HEK293 (cell line): Measurements from ENCODE around the gene ANTKMT.

Experiments used
- CTCF ChIA-PET: fragments of 350-600 bp; formaldehyde crosslinking; extraction: SDS; loops from one replicate; lab custom pipeline; 2021; ENCODE audit warnings: antibody characterized with exemption; lab: Yijun Ruan, JAX
- POLR2A ChIA-PET: fragments of 300-600 bp; formaldehyde crosslinking; extraction: SDS; loops from one replicate; lab custom pipeline; 2020; ENCODE audit warnings: antibody characterized with exemption, inconsistent platforms; lab: Yijun Ruan, JAX
- H3K27ac ChIP-seq: fragments of 200-500 bp; sonication (Bioruptor generic); 2 replicates; pipeline ENCODE4 v1.5.1; 2014; ENCODE audit warnings: low read depth, low read length, control low read depth, inconsistent platforms; ENCODE audit errors: extremely low read depth
- H3K36me3 ChIP-seq, 2 experiments: fragments of 200-500 bp in 1 of 2; sonication (Bioruptor generic) in 1 of 2; 1 replicate in 1 of 2; 2 replicates in 1 of 2; pipeline ENCODE4 v1.5.1; 2014 to 2017; ENCODE audit warnings: inconsistent platforms in 2 of 2, low read length in 2 of 2; ENCODE audit not compliant: control insufficient read depth in 2 of 2, insufficient read depth in 1 of 2
- H3K4me1 ChIP-seq: fragments of 200-500 bp; sonication (Bioruptor generic); 2 replicates; pipeline ENCODE4 v1.5.1; 2014; ENCODE audit warnings: mild to moderate bottlenecking, low read length, inconsistent platforms; ENCODE audit not compliant: control insufficient read depth, insufficient read depth
- H3K4me3 ChIP-seq: 2 replicates; pipeline ENCODE4 v1.5.1; 2011; ENCODE audit warnings: low read depth, mild to moderate bottlenecking, control low read depth, low read length, moderate library complexity
- H3K9me3 ChIP-seq: fragments of 200-500 bp; sonication (Bioruptor generic); 2 replicates; pipeline ENCODE4 v1.5.1; 2014; ENCODE audit warnings: low read depth, low read length, inconsistent platforms; ENCODE audit not compliant: control insufficient read depth, insufficient read depth
- BCL11B ChIP-seq: fragments of 450-650 bp; formaldehyde crosslinking; IDR thresholded peaks from 2 replicates; pipeline ENCODE4 v1.5.1; 2016; ENCODE audit warnings: low read depth, missing biosample characterization, missing genetic modification characterization
- KLF16 ChIP-seq: fragments of 450-650 bp; formaldehyde crosslinking; IDR thresholded peaks from 2 replicates; pipeline ENCODE4 v1.5.1; 2017; ENCODE audit warnings: missing biosample characterization, missing genetic modification characterization
- KLF9 ChIP-seq: fragments of 450-650 bp; formaldehyde crosslinking; IDR thresholded peaks from 2 replicates; pipeline ENCODE4 v1.5.1; 2016; ENCODE audit warnings: missing biosample characterization, missing genetic modification characterization, low read depth
- SP2 ChIP-seq: fragments of 450-650 bp; formaldehyde crosslinking; IDR thresholded peaks from 2 replicates; pipeline ENCODE4 v1.5.1; 2016; ENCODE audit warnings: missing biosample characterization, missing genetic modification characterization
- SP3 ChIP-seq: fragments of 450-650 bp; formaldehyde crosslinking; IDR thresholded peaks from 2 replicates; pipeline ENCODE4 v1.5.1; 2016; ENCODE audit warnings: missing biosample characterization, missing genetic modification characterization
- ZIC2 ChIP-seq: fragments of 450-650 bp; formaldehyde crosslinking; IDR thresholded peaks from 2 replicates; pipeline ENCODE4 v1.5.1; 2016; ENCODE audit warnings: missing biosample characterization, missing genetic modification characterization
- ZNF133 ChIP-seq: fragments of 450-650 bp; formaldehyde crosslinking; IDR thresholded peaks from 2 replicates; pipeline ENCODE4 v1.5.1; 2016; ENCODE audit warnings: missing biosample characterization, missing genetic modification characterization
- ZNF16 ChIP-seq: fragments of 450-650 bp; formaldehyde crosslinking; IDR thresholded peaks from 2 replicates; pipeline ENCODE4 v1.5.1; 2016; ENCODE audit warnings: low read depth, missing biosample characterization, missing genetic modification characterization
- ZNF2 ChIP-seq: fragments of 450-650 bp; formaldehyde crosslinking; IDR thresholded peaks from 2 replicates; pipeline ENCODE4 v1.5.1; 2016; ENCODE audit warnings: missing biosample characterization, missing genetic modification characterization
- ZNF423 ChIP-seq: fragments of 450-650 bp; formaldehyde crosslinking; IDR thresholded peaks from 2 replicates; pipeline ENCODE4 v1.5.1; 2016; ENCODE audit warnings: missing biosample characterization, missing genetic modification characterization
- ZNF654 ChIP-seq: fragments of 450-650 bp; formaldehyde crosslinking; IDR thresholded peaks from 2 replicates; pipeline ENCODE4 v1.5.1; 2016; ENCODE audit warnings: low read depth, missing biosample characterization, missing genetic modification characterization
- ZNF837 ChIP-seq: fragments of 450-650 bp; formaldehyde crosslinking; IDR thresholded peaks from 2 replicates; pipeline ENCODE4 v1.5.1; 2016; ENCODE audit warnings: missing biosample characterization, missing genetic modification characterization
- ZNF843 ChIP-seq: fragments of 450-650 bp; formaldehyde crosslinking; IDR thresholded peaks from 2 replicates; pipeline ENCODE4 v1.5.1; 2016; ENCODE audit warnings: missing biosample characterization, missing genetic modification characterization
- ZSCAN30 ChIP-seq: fragments of 450-650 bp; IDR thresholded peaks from 2 replicates; pipeline ENCODE4 v1.5.1; 2018; ENCODE audit warnings: missing biosample characterization, mild to moderate bottlenecking, missing genetic modification characterization, moderate library complexity
- TF ChIP-seq, protein P1 (sequence below): fragments of 450-650 bp; formaldehyde crosslinking; IDR thresholded peaks from 2 replicates; pipeline ENCODE4 v1.5.1; 2017; ENCODE audit warnings: missing biosample characterization, missing genetic modification characterization
- TF ChIP-seq, protein P2 (sequence below): fragments of 450-650 bp; formaldehyde crosslinking; IDR thresholded peaks from 2 replicates; pipeline ENCODE4 v1.5.1; 2016; ENCODE audit warnings: missing biosample characterization, missing genetic modification characterization
- TF ChIP-seq, protein P3 (sequence below): fragments of 450-650 bp; formaldehyde crosslinking; IDR thresholded peaks from 2 replicates; pipeline ENCODE4 v1.5.1; 2016; ENCODE audit warnings: missing biosample characterization, missing genetic modification characterization
- TF ChIP-seq, protein P4 (sequence below): fragments of 450-650 bp; formaldehyde crosslinking; IDR thresholded peaks from 2 replicates; pipeline ENCODE4 v1.5.1; 2016; ENCODE audit warnings: missing biosample characterization, missing genetic modification characterization
- TF ChIP-seq, protein P5 (sequence below): fragments of 450-650 bp; formaldehyde crosslinking; conservative IDR thresholded peaks from 2 replicates; pipeline ENCODE4 v1.5.1; 2016; ENCODE audit warnings: low read depth, missing biosample characterization, missing genetic modification characterization

Gene ANTKMT

DNA sequence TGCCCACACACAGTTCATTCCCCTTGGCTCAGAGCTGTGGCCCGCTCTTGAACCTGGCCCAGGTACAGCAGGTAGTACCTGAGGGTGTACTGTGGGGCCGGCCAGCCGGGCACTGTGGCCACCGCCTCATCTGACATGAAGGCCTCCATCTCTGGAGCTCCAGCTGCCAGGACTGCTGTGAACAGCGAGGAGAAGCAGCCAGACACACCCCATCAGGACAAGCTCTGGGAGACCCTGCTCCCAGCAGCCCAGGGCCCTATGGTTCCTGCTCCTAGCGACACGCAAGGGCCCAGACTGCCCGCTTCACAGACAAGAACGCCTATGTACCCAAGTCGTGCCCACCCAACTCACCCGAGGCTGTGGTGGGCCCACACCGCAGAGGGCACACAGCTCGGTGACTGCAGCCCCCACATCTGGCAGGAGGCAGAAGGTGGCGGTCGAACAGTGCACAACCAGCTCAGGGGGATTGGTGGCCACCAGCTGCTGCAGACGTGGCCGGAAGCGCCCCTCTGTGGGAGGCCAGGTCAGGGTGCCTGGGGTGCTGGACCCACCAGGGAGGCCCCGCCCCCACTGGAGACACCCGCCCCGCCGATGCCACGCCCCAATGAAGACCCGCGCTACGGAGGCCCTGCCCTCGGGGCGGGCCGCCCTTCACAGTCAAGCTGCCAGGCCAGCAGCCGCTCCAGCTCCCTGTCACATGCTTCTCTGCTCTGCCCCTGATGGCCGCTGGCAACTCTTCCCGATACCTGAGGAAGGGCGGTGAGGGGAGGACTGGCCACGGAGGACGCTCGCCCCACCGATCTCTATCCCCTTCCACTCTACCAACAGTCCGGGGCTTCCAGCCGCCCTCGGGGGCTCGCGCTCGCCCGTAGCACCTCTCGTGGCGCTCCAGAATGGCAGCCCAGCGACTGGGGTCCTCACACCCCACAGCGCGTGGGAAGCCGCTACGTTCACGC is 41.8 kb upstream of the ANTKMT start (continued):
- TF ChIP-seq KLF9 (tag by site-specific recombination) (peak; percentile 91), ZSCAN30 (tag by site-specific recombination) (peak; percentile 100), ZNF2 (tag by site-specific recombination) (0 out of 2 replicates have a peak, but pooled peaks have one; percentile 16)
- TF ChIP-seq, protein P1, sequence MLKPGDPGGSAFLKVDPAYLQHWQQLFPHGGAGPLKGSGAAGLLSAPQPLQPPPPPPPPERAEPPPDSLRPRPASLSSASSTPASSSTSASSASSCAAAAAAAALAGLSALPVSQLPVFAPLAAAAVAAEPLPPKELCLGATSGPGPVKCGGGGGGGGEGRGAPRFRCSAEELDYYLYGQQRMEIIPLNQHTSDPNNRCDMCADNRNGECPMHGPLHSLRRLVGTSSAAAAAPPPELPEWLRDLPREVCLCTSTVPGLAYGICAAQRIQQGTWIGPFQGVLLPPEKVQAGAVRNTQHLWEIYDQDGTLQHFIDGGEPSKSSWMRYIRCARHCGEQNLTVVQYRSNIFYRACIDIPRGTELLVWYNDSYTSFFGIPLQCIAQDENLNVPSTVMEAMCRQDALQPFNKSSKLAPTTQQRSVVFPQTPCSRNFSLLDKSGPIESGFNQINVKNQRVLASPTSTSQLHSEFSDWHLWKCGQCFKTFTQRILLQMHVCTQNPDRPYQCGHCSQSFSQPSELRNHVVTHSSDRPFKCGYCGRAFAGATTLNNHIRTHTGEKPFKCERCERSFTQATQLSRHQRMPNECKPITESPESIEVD (tag by site-specific recombination), result no peak

DNA sequence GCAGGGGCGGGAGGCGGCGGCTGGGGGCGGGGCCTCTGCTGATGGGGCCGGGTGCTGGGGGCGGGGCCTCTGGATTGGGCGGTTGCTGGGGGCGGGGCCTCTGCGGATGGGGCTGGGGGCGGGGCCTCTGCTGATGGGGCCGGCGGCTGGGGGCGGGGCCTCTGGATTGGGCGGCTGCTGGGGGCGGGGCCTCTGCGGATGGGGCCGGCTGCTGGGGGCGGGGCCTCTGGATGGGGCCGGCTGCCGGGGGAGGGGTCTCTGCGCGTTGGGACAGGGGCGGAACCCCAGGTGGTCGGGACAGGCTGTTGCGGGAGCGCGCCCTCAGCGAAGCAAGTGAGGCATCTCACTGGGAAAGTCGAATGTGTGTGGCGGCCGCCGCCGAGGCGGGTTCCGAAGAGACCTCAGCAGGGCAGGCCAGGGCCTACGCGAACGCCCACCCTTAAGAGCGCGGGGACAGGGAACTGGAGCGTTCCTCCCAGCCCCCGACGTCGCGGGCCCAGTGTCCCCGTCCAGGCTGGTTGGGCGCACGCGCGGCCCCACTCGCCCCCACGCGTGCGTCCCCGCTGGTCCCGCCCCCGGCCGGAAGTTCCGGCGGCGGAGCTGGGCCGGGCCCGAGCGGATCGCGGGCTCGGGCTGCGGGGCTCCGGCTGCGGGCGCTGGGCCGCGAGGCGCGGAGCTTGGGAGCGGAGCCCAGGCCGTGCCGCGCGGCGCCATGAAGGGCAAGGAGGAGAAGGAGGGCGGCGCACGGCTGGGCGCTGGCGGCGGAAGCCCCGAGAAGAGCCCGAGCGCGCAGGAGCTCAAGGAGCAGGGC is 40.9 kb upstream of the ANTKMT start, which contains the start of gene STUB1:
TSS of gene STUB1 (plus strand) at position 597 of the 811 bp plus-strand sequence. CDS start at position 713, 116 bp downstream.
- H3K27ac ChIP-seq, result peak within 1 kb of the TSS; percentile 97
- peaks cover 14% of the 10 kb centered on the region; the same call in 1 of the 2 replicates for H3K4me1 ChIP-seq
- CTCF ChIA-PET, result no interaction called here
- POLR2A ChIA-PET, result interaction anchor here (0.9 to 5.4 kb wide), 10 partner anchors 10 to 108 kb away, joined by 3 to 57 read pairs (median 4); partner anchors contain the start of genes ANTKMT, CHTF18, RHOT2 and RPUSD1
- peak within 1 kb of the TSS; percentile 82 for H3K4me3 ChIP-seq
- peaks cover 3 to 37% of the 10 kb centered on the region in 2 experiments; a peak in 1 of 3 replicates for H3K36me3 ChIP-seq
- no peaks in the 10 kb centered on the region for H3K9me3 ChIP-seq
- TF ChIP-seq SP3 (tag by site-specific recombination) (no peak; the same call in none of the 2 replicates), KLF16 (peak; percentile 75), ZNF843 (tag by site-specific recombination) (peak; percentile 67), BCL11B (peak; percentile 53; the same call in 1 of the 2 replicates), ZNF133 (no peak), ZNF654 (tag by site-specific recombination) (no peak), ZNF16 (tag by site-specific recombination) (no peak), ZNF423 (tag by site-specific recombination) (no peak), SP2 (peak; percentile 70), ZNF837 (peak; percentile 89), ZIC2 (tag by site-specific recombination) (peak; percentile 12; the same call in 1 of the 2 replicates)
- TF ChIP-seq, protein P2, sequence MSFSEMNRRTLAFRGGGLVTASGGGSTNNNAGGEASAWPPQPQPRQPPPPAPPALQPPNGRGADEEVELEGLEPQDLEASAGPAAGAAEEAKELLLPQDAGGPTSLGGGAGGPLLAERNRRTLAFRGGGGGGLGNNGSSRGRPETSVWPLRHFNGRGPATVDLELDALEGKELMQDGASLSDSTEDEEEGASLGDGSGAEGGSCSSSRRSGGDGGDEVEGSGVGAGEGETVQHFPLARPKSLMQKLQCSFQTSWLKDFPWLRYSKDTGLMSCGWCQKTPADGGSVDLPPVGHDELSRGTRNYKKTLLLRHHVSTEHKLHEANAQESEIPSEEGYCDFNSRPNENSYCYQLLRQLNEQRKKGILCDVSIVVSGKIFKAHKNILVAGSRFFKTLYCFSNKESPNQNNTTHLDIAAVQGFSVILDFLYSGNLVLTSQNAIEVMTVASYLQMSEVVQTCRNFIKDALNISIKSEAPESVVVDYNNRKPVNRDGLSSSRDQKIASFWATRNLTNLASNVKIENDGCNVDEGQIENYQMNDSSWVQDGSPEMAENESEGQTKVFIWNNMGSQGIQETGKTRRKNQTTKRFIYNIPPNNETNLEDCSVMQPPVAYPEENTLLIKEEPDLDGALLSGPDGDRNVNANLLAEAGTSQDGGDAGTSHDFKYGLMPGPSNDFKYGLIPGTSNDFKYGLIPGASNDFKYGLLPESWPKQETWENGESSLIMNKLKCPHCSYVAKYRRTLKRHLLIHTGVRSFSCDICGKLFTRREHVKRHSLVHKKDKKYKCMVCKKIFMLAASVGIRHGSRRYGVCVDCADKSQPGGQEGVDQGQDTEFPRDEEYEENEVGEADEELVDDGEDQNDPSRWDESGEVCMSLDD, result no peak
- TF ChIP-seq, protein P3, sequence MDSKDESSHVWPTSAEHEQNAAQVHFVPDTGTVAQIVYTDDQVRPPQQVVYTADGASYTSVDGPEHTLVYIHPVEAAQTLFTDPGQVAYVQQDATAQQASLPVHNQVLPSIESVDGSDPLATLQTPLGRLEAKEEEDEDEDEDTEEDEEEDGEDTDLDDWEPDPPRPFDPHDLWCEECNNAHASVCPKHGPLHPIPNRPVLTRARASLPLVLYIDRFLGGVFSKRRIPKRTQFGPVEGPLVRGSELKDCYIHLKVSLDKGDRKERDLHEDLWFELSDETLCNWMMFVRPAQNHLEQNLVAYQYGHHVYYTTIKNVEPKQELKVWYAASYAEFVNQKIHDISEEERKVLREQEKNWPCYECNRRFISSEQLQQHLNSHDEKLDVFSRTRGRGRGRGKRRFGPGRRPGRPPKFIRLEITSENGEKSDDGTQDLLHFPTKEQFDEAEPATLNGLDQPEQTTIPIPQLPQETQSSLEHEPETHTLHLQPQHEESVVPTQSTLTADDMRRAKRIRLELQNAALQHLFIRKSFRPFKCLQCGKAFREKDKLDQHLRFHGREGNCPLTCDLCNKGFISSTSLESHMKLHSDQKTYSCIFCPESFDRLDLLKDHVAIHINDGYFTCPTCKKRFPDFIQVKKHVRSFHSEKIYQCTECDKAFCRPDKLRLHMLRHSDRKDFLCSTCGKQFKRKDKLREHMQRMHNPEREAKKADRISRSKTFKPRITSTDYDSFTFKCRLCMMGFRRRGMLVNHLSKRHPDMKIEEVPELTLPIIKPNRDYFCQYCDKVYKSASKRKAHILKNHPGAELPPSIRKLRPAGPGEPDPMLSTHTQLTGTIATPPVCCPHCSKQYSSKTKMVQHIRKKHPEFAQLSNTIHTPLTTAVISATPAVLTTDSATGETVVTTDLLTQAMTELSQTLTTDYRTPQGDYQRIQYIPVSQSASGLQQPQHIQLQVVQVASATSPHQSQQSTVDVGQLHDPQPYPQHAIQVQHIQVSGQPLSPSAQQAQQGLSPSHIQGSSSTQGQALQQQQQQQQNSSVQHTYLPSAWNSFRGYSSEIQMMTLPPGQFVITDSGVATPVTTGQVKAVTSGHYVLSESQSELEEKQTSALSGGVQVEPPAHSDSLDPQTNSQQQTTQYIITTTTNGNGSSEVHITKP (tag by site-specific recombination), result peak; percentile 96
- TF ChIP-seq, protein P4, sequence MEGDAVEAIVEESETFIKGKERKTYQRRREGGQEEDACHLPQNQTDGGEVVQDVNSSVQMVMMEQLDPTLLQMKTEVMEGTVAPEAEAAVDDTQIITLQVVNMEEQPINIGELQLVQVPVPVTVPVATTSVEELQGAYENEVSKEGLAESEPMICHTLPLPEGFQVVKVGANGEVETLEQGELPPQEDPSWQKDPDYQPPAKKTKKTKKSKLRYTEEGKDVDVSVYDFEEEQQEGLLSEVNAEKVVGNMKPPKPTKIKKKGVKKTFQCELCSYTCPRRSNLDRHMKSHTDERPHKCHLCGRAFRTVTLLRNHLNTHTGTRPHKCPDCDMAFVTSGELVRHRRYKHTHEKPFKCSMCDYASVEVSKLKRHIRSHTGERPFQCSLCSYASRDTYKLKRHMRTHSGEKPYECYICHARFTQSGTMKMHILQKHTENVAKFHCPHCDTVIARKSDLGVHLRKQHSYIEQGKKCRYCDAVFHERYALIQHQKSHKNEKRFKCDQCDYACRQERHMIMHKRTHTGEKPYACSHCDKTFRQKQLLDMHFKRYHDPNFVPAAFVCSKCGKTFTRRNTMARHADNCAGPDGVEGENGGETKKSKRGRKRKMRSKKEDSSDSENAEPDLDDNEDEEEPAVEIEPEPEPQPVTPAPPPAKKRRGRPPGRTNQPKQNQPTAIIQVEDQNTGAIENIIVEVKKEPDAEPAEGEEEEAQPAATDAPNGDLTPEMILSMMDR (tag by site-specific recombination), result no peak
- TF ChIP-seq, protein P5, sequence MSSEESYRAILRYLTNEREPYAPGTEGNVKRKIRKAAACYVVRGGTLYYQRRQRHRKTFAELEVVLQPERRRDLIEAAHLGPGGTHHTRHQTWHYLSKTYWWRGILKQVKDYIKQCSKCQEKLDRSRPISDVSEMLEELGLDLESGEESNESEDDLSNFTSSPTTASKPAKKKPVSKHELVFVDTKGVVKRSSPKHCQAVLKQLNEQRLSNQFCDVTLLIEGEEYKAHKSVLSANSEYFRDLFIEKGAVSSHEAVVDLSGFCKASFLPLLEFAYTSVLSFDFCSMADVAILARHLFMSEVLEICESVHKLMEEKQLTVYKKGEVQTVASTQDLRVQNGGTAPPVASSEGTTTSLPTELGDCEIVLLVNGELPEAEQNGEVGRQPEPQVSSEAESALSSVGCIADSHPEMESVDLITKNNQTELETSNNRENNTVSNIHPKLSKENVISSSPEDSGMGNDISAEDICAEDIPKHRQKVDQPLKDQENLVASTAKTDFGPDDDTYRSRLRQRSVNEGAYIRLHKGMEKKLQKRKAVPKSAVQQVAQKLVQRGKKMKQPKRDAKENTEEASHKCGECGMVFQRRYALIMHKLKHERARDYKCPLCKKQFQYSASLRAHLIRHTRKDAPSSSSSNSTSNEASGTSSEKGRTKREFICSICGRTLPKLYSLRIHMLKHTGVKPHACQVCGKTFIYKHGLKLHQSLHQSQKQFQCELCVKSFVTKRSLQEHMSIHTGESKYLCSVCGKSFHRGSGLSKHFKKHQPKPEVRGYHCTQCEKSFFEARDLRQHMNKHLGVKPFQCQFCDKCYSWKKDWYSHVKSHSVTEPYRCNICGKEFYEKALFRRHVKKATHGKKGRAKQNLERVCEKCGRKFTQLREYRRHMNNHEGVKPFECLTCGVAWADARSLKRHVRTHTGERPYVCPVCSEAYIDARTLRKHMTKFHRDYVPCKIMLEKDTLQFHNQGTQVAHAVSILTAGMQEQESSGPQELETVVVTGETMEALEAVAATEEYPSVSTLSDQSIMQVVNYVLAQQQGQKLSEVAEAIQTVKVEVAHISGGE (tag by site-specific recombination), result peak; percentile 69
